ENCODE data around the gene CA10. TPM values are rescaled to one million over a fixed set of nuclear protein-coding genes. Genes with fewer than 3 reads are reported as not detected.

Gene CA10
- polyA plus RNA-seq, 1 experiment, result not detected

GRCh38 chr17:51608251-51608933 lies 550.1 kb downstream of the CA10 start:
- ChIA-PET CTCF (no interaction called here), POLR2A (no interaction called here)
- Histone ChIP-seq H3K27ac (ENCODE audit: low read depth, low read length) (no peak overlapping the region), H3K4me3 (ENCODE audit: low read depth, low read length) (no peak overlapping the region), H3K9me3 (ENCODE audit: control insufficient read depth, insufficient read depth, low read length) (peaks cover 18% of the 10 kb centered on the region), H3K27me3 (ENCODE audit: control insufficient read depth, insufficient read depth, low read length) (no peaks in the 10 kb centered on the region)
- TF ChIP-seq CTCF (IDR thresholded peaks at IDR 0.05; ENCODE audit: low read depth, low read length), result no peak
- DNase-seq (ENCODE audit: low read depth, low spot score), result no peak

GRCh38 chr17:51607512-51607911 lies 551.0 kb downstream of the CA10 start:
- no peak for DNase-seq (ENCODE audit: low read depth, low spot score)
- ChIA-PET CTCF (no interaction called here), POLR2A (no interaction called here)
- no peak overlapping the region for H3K27ac ChIP-seq (ENCODE audit: low read depth, low read length)
- no peak for TF ChIP-seq CTCF (IDR thresholded peaks at IDR 0.05; ENCODE audit: low read depth, low read length)
- peaks cover 18% of the 10 kb centered on the region for H3K9me3 ChIP-seq (ENCODE audit: control insufficient read depth, insufficient read depth, low read length)
- no peaks in the 10 kb centered on the region for H3K27me3 ChIP-seq (ENCODE audit: control insufficient read depth, insufficient read depth, low read length)
- no peak overlapping the region for H3K4me3 ChIP-seq (ENCODE audit: low read depth, low read length)

DNA sequence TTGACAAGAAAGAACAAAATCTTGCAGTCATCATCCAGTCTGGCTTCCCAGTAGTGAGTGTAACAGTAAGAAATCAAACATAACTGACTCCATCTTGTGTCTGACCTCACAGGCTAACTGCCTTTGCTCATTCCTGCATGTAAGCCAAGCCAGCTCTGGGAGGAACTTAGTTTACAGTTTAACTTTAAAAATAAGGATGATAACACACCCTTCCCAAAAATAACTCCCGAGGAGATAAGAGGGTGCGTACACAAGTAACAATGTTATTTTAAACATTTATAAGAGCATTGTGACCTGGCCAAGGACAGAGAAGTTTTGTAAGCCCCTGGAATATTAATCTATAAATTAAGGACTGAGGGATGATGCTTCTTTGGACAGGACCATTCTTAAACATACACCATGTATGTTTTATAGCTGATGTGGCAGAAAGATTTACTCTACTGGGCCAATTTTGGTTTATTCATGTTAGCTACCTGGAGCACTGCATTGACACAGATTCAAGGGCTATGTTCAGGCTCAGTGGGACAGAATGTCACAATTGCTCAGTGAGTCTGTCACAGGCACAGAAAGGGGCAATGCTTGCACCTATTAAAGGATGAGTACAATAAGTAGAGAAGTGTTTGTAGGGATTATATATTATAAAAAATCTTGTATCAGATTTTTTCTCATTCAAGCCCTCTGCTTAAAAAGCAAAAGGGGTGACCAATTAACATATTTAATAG lies 554.1 kb downstream of the CA10 start:
- Histone ChIP-seq H3K27ac (ENCODE audit: low read depth, low read length) (no peak overlapping the region), H3K27me3 (ENCODE audit: control insufficient read depth, insufficient read depth, low read length) (no peaks in the 10 kb centered on the region), H3K4me3 (ENCODE audit: low read depth, low read length) (no peak overlapping the region), H3K9me3 (ENCODE audit: control insufficient read depth, insufficient read depth, low read length) (peaks cover 9% of the 10 kb centered on the region; the same call in 1 of the 2 replicates)
- no peak for TF ChIP-seq CTCF (IDR thresholded peaks at IDR 0.05; ENCODE audit: low read depth, low read length)
- ChIA-PET POLR2A (no interaction called here), CTCF (no interaction called here)
- DNase-seq (ENCODE audit: low read depth, low spot score), result no peak

- ChIA-PET POLR2A (no interaction called here), CTCF (no interaction called here)
- Histone ChIP-seq H3K9me3 (ENCODE audit: control insufficient read depth, insufficient read depth, low read length) (peaks cover 6% of the 10 kb centered on the region; the same call in 1 of the 2 replicates), H3K27me3 (ENCODE audit: control insufficient read depth, insufficient read depth, low read length) (no peaks in the 10 kb centered on the region), H3K4me3 (ENCODE audit: low read depth, low read length) (no peak overlapping the region), H3K27ac (ENCODE audit: low read depth, low read length) (no peak overlapping the region)
- DNase-seq (ENCODE audit: low read depth, low spot score), result no peak
- TF ChIP-seq CTCF (IDR thresholded peaks at IDR 0.05; ENCODE audit: low read depth, low read length), result no peak
These were observed 556.8 kb downstream of the CA10 start for GRCh38 chr17:51601622-51602261.

DNA sequence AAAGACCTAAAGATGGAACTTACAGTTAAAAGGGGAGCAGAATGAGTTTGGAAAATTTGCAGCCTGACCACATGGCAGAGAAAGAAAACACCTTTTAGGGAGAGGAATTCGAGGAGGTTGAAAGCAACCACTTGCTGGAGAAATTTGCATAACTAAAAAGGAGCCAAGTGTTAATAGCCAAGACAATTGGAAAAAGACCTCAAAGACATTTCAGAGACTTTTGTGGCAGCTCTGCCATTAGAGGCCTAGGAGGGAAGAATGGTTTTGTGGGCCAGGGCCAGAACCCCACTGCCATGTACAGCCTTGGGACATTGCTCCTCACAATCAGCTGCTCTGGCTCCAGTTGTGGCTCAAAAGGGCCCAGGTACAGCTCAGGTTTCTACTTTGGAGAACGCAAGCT lies 559.7 kb downstream of the CA10 start:
- ChIA-PET POLR2A (no interaction called here), CTCF (no interaction called here)
- no peak overlapping the region for H3K4me3 ChIP-seq (ENCODE audit: low read depth, low read length)

More for the DNA sequence above, 559.7 kb downstream of the CA10 start:
- Histone ChIP-seq H3K27ac (ENCODE audit: low read depth, low read length) (no peak overlapping the region), H3K27me3 (ENCODE audit: control insufficient read depth, insufficient read depth, low read length) (no peaks in the 10 kb centered on the region), H3K9me3 (ENCODE audit: control insufficient read depth, insufficient read depth, low read length) (peaks cover 3% of the 10 kb centered on the region; the same call in 1 of the 2 replicates)
- TF ChIP-seq CTCF (IDR thresholded peaks at IDR 0.05; ENCODE audit: low read depth, low read length), result no peak
- DNase-seq (ENCODE audit: low read depth, low spot score), result no peak
